HG03439 (cell line): ENCODE results near the gene SLC10A3.
A peak's percentile ranks its signal among the peaks of the same experiment; 100 is the strongest.

Source experiments
- ATAC-seq: cut with Tn5 transposase; IDR thresholded peaks from one replicate; pipeline ENCODE4 v1.9.1; 2021; ENCODE audit warnings: mild to moderate bottlenecking, moderate library complexity; ENCODE audit not compliant: unreplicated experiment

SLC10A3 gene

GRCh38 chrX:154490414-154491083, at the start of gene SLC10A3:
Gene SLC10A3, minus strand, starts transcription at chrX:154490629. Its CDS starts 1,689 bp downstream, at chrX:154488940.
- ATAC-seq, result peak; percentile 80

- ATAC-seq, result no peak
These were observed 48.6 kb upstream of the SLC10A3 start for GRCh38 chrX:154539077-154539476.

GRCh38 chrX:154535892-154536291, 45.5 kb upstream of the SLC10A3 start:
- ATAC-seq, result no peak

GRCh38 chrX:154534526-154535322, 44.3 kb upstream of the SLC10A3 start:
- ATAC-seq, result no peak

- ATAC-seq, result no peak
These were observed 42.3 kb upstream of the SLC10A3 start for GRCh38 chrX:154532690-154533089.

GRCh38 chrX:154531626-154532025, 41.2 kb upstream of the SLC10A3 start:
- ATAC-seq, result no peak

- no peak for ATAC-seq
These were observed 39.9 kb upstream of the SLC10A3 start for GRCh38 chrX:154530286-154530685.

GRCh38 chrX:154529206-154529612, 38.8 kb upstream of the SLC10A3 start:
- no peak for ATAC-seq

- ATAC-seq, result peak; percentile 89
These were observed 36.7 kb upstream of the SLC10A3 start for GRCh38 chrX:154526901-154527675.

GRCh38 chrX:154525606-154526490, 35.4 kb upstream of the SLC10A3 start:
- ATAC-seq, result no peak

- ATAC-seq, result no peak
These were observed 29.0 kb upstream of the SLC10A3 start for GRCh38 chrX:154519389-154519788.

GRCh38 chrX:154517101-154517781, 26.8 kb upstream of the SLC10A3 start:
- ATAC-seq, result no peak

- no peak for ATAC-seq
These were observed 26.2 kb upstream of the SLC10A3 start for GRCh38 chrX:154516656-154517100.

- peak; percentile 86 for ATAC-seq
These were observed 25.7 kb upstream of the SLC10A3 start, which contains the start of gene FAM3A for GRCh38 chrX:154515966-154516655. Gene FAM3A, minus strand, starts transcription at chrX:154516232. Its CDS starts 460 bp downstream, at chrX:154515772.

GRCh38 chrX:154515090-154515965, 24.9 kb upstream of the SLC10A3 start:
- no peak for ATAC-seq

GRCh38 chrX:154513716-154514115, 23.3 kb upstream of the SLC10A3 start:
- no peak for ATAC-seq

GRCh38 chrX:154512879-154513553, 22.6 kb upstream of the SLC10A3 start:
- no peak for ATAC-seq

- ATAC-seq, result no peak
These were observed 21.3 kb upstream of the SLC10A3 start for GRCh38 chrX:154511761-154512160.
